Occipital lobe (tissue), 2 donors: ENCODE results near the gene IFFO2. TPM values are rescaled to one million over a fixed set of nuclear protein-coding genes. Genes with fewer than 3 reads are reported as not detected.

Experiments
- DNase-seq: peaks from one replicate; lab custom pipeline; 2025; lab: John Stamatoyannopoulos, UW
- total RNA-seq: library from RNA; depleted of rRNA; stranded (reverse); fragments of >200 nt; gene quantifications from one replicate; pipeline ENCODE4 v1.2.3, GENCODE V29; 2014

IFFO2 gene
- total RNA-seq, 1 donor from 2014 or later: 5.8 TPM

DNA sequence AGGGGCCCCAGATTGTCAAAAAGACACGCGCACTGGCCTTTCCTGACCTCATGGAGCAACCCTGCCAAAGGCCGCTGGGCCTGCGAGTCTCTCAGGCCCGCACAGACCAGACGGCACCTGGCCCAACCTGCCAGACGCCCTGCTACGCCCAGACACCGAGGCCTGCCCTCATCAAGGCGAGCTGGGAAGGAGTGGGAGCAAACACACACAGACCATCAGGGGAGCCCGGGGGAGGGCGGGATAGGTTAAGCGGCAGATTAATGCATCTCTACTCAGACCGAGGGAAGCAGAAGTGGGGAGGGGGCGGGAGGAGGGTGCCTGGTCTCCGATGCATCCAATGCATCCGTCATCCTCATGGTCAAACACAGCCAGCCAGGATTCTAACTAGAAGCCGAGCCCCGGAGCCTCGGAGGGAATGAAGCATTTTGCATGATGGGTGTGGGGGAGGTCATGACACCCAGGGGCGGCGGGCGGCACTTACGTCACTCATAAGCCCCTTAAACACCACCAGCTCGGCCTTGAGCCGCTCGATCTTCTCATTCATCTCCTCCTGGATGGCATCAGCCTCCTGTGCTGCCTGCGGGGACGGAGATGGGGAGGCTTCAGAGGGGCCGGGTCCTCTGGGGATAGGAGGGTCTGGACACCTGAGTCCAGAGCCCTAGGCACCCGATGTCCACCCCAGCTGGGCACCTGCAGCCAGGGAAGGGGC, 37.1 kb downstream of the IFFO2 start:
- DNase-seq: no peak

DNA sequence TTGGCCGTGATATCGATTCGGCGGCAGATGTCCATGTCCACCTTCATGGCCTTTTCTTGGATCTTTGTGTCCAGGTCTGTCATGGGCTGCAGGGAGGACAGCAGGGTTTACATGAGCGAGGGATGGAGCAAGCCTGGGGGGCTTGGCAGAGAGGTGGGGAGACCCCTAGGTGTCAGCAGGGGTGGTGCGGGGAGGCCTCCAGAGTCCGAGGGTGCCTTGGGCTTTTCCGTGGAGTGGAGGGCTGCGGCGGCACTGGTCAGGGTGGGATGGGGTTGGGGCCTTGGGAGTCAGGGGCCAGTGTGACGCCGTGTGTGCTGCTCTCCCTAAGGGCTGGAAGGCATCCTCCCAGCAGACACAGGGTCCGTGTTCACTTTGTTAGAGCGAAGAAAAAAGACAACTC, 38.1 kb downstream of the IFFO2 start:
- DNase-seq: no peak

DNA sequence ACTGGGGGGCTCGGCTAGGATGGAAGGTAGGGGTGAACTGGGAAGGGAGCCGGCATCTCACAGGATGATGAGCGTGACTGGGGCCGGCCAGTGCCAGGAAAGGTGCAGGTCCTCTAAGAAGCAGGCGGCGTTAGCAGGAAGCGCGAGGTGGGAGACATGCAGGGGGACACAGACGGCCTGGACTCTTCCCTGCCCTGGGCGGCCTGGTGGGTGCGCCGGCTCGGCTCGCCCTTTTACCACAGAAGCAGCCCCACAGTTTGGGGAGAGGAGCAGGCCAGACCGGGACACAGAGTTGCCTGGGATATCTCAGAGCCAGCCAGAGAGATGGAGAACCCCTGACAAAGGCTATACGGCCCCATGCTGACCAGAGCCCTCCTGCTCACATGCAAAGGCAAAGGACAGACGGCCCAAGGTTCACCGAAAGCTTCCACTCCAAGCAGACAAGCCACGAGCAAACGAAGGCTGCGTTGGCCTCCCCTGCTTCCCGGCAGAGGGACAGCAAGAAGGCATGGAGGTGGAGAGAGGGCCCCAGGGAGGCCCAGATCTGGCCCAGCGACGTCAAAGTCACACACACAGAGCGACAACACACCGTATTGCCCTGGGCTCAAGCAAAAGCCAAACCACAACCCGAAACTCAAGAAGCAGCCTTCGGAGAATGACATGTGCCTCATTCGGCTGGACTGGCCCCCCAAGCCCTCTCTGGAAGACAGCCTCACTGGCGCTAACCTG, 39.2 kb downstream of the IFFO2 start:
- DNase-seq: no peak

DNA sequence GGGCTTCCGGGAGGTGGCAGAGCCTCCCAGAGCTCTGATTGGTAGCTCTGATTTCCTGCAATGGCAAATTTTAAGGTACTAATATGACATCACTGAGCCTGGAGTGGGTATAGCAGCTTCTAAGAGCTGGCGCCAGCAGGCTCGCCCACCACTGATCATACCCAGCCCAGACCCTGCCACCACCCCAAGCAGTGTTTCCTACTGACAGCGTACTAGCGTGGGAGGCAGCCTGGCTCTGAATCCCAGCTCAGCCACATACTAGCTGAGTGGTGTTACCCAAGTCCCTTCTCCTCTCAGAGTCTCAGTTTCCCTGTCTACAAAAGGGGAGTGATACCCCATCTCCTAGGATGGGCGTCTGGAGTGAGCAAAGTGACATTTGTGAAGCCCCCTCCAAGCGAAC, 41.1 kb downstream of the IFFO2 start:
- DNase-seq: peak; percentile 38

DNA sequence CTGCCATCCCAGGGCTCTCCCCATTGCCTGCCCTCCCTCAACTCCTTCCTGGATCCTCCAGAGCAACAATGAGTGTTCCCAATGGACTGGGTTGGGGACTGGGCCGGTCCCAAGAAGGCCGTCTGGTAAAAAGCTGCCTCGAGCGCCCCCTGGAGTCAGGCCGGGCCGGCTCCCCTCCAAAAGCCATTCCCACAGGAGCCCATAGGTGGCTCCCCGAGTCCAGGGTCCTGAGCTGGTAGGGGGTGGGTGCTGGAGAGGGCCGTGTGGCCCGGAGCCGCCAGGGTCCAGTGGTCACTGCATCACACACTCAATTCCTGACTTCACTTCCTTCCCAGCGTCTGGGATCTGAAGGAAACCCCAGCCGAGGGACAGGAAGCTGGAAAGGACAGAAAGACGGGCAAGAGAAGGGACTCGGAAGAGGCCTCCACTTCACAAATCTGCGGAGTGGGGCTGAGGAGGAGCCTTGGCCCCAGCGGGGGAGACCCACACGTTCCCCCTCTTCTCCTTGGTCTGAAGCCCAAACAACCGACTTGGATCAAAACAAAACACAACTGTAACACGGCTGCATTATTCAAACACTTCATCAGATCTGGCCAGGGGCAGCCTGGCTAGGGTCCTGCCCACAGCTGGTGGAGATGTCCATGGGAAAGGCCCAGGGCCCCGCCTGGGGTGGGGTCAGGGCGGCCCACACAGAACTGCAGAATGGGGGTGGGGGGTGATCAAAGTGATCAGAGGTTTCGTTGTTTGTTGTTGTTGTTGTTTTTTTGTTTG, 43.2 kb downstream of the IFFO2 start:
- DNase-seq: peak; percentile 40

DNA sequence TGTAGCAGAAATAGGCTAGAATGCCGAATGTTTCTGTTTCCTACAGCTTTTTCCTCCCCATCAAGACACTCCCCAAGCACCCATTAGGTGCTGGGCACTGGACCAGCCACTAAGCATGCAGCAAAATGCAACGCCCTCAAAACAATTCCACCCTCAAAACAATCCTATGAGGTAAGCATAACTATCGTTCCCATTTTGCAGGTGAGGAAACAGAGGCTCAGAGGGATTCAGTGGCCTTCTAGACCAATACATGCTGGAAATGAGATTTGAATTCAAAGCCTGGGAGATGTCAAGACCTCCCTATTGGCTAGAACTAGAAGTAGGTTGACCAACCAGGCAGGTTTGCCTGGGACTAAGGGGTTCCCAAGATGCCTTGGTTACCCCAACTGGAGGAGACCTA, 43.9 kb downstream of the IFFO2 start:
- DNase-seq: no peak

DNA sequence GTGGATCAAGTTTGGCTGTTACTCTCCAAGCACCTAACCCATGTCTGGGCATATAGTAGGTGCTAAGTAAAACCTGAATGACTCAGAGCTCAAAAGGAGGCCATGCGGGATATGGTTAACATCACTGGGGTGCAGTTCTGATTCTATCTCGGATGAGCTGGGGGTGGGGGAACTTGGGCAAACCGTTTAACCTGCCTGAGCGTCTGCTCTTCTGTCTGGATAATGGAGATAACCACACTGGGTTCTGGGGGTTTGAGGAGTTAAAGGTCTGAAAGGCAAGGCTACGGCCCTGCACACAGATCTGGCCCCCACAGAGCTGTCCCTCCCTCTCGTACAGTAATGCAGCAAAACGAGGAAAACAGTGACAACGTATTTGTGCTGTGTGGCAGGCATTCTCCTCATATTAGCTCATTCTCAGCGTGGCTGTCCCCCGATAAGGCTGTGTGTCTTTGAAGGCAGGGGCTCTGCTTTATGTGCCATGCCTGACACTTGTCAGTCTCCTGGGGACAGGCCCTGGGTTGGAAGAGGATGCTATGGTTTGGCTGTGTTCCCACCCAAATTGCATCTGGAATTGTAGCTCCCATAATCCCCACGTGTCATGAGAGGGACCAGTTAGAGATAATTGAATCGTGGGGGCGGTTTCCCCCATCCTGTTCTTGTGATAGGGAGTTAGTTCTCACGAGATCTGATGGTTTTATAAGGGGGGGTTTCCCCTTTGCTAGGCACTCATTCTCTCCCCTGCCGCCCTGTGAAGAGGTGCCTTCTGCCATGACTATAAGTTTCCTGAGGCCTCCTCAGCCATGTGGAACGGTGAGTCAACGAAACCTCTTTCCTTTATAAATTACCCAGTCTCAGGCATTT, 47.3 kb downstream of the IFFO2 start:
- DNase-seq: no peak

DNA sequence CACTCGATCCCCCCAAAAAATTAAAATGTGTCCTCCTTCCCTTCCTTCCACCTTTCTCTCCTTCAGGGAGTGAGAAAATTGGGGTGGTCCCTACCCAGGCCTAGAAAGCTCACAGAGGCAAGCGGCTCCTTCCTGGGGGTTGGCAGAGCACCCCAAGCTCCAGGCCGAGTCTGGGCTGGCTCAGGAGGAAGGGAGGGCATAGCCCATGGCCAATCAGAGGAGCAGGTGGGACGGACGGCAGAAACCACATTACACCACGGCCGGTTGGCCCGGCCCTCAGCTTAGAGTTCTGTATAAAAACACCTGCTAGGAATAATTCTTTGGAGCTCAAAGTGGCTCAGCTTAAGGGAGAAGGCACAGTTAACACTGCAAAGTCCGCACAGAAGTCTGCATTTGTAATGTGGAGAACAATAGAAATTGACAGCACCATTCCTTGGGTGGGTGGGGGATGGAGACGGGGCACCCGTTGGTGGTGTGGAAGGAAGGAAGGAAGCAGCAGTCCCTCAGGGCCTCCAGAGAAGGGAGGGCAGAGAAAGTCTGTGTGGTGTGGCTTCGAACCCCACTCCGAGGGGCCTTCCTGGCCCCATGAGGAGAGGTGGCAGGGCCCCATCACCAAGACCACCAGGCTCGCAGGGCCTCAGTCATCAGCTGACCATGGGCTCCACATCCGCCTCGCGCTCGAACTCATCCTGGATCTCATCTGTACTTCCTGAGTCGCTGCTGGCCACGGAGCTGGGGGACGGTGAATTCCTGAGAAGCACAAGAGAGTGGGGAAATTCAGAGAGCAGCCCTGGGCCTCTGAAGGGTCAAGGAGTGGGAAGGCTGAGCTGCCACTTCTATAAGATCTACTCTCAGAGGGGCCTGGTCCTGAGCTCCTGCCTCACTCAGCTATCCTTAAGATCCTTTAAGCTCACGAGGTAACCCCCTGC, 48.3 kb downstream of the IFFO2 start:
- no peak for DNase-seq

DNA sequence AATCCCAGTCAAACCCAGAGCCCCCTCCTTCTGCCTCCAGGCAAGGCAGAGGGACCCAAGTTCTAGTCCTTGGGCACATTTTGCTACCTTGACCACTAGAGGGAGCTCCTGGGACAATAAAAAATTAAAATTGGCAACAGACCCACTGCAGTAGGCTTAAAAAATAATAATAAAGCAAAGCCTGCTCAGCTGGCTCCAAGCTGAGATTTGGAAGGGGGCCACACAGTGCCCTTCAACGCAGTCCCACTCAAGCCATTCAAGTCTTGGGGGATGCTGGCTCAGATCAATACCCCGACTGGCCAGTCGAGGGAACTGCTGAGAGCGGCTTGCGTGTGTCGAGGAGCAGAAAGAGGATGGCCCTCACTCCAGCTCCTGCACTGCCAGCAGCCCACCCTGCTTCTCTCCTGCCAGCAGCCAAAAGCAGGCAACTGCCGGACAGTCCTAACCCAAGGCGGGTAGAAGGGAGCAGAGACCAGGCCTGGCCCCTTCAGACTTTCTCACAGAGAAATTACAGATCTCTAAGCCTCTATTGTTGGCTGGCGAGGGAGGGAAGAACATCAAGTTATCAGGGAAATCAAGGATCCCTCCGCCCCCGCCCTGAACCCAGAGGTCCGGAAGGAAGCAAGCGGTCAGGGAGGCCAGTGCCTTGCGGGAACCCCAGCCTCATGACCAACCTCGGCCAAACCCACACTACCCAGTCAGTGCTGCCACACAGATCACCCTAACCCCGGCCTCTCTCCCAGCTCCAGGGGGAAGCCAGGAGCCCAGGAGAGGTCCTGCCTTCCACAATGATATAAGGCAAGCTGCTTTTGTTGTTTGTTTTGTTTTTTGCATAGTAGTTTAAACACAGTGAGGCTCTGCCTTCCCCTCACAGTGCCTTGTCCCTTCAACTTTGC, 49.2 kb downstream of the IFFO2 start:
- DNase-seq: peak; percentile 31

DNA sequence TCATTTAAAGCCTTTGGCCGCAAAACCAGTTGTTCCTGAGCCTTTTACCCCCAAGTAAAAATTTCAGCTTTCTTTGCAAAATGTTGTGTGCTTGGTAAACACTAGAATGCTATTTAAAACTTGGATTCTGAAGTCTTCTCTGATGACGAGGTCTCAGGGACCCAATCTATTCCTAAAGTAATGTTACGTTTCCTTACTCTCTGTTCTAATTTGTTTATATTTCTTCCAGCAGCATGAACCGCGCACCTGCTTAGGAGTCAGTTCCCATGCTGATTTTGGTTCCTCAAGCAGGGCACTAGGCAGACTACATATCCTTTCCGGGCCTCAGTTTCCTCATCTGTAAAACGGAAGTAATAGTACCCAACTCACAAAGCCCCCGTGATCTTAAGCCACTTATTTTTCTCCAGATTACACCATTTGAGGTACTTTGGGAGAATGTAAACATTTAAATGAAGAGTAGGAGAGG, 53.2 kb downstream of the IFFO2 start:
- no peak for DNase-seq

DNA sequence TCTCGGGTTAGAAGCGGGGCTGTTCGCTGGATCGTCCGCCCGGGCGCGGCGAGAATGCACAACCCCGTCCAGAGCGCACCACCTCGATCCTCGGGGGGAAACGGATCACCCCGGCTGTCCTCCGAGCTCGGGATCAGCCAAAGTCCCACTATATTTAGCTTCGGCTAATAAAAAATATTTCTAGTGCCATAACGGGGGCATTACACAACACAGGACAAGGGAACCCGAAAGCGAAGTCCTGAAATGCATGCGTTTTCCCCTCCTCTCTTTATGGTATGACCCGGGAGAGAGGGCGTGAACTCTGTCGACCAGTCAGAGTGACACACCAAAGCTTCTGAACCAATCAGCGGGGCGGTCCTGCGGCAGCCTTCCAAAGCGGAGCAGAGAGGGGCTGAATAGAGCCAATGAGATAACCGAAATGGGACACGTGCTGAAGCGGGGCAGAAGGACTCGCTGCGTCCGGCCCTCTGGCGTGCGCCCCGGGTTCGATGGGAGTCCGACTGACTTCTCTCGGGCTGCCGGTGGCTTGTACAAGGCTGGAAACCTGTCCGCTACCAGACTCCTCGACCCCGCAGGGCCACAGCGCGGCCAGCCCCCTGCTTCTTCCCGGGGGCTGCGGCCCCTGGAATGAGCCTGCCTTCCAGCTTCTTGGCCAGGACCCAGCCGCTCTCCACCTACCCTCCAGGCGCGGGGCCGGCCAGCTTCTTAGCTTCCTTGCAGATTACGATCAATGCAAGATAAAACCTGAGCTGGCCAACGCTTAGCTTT, 53.8 kb downstream of the IFFO2 start, which contains the start of gene ALDH4A1:
Gene ALDH4A1 (minus strand): TSS at position 33 of the 768 bp plus-strand sequence. CDS start 32 bp downstream, at position 1.
- DNase-seq: peak; percentile 97

DNA sequence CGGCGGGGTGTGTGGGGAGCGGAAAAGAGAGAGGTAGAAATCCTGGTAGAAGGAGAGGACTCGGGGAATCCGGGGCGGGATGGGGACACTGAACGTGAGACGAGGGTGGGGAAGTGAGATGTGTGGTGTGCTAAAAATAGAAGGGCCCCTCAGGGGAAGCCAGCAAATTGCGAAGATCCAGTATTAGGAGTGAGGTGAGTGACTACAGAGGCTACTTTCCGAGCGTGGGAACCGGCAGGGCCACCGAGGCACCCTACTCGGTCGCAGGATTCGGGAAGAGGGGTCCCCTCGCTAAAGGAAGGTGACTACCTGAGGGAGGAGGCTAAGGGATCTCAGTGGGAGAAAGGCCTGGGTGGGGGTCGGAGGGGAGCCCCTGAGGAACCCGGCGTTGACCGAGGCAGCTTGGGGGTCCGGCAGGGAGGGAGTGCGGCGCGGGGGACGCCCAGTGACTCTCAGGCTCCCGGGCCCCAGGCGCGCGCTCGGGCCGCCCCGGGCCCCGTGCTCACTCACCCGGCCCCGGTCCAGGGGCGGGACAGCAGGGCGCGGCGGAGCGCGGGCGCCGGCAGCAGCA, 54.4 kb downstream of the IFFO2 start:
- DNase-seq: no peak

DNA sequence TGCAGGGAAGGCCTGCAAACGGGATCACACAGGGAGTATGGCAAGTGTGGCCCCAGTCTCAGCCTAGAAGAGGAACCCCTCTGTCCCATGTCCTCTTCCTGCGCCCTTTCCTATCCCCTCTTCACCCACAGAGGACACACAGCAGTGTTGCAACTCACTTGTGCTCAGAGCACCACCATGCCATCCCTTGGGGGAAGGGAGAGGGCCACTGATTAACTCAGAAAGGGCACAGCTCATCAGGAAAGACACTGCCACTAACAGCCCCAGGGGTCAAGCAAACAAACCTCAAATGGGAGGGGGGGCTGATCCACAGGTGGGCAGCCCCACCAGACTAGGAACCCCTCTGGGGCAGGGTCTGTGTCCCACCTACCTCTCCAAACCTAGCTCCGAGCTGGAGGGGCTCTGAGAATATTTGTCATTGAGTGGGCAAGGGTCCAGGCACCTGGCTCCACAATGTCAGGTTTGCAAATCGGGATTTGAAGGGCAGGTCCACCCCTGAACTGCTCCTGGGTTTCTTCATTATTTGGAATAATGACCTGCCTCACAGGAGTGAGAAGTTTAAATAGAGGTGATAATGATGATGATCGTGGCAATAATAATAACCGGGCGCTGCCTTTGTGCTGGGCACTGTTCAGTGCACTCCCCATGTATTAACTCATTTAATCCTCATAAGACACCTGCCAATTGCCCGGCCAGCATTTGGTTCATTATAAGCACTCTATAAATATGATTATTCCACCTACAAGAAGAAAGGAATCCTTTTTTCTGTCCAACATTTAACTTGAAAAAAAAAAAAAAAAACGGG, 55.1 kb downstream of the IFFO2 start:
- no peak for DNase-seq

DNA sequence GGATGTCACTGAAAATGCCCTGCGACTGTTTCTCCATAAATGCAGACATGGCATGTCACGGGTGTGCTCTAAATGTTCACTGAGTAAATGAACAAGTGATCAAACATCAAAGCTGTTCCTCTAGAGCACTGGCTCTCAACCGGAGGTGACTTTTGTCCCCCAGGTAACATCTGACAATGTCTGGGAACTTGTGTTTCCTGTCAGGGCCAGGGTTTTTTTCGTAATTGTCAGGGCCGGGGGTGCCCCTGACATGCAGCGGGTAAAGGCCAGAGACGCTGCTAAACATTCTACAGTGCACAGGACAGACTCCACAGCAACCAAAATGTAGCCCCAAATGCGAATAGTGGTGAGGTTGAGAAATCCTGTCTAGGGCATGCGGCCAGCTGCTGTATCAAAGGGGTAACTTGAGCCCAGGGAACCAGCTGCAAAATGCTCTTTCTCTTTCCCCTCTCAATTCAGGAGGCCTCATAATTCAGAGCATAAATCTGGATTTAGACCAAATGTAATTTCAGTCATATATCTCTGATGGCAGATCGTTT, 56.1 kb downstream of the IFFO2 start:
- DNase-seq: no peak

DNA sequence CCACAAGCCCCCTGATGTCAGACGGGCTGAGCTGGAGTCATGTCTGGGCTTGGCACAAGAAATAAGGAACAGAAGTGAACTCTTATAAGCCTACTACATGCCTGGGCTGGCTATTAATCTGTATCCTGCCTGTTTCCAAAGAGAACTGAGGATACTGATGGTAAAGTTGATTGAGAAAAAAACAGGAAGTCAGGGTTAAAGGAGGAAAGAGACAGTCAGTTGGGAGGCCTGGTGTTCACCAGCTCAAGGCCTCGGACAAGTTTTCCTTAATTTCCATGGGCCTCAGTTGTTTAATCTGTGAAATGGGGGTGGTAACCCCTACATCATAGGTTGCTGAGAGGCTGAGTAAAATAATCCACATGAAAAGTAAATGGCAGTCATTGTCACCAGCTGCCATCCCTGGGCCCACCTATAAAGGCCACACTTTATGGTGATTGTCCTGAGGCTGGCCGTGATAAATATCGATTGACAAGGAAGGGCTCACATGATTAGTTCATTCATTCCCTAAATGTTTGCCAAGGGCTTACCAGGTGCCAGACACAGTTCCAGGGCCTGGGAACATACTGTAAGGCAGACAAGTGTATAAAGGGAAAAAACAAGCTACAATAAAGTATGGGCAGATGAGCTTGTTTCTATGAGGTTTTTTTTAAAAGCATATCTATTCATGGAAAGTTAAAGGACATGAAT, 57.0 kb downstream of the IFFO2 start:
- DNase-seq: no peak

DNA sequence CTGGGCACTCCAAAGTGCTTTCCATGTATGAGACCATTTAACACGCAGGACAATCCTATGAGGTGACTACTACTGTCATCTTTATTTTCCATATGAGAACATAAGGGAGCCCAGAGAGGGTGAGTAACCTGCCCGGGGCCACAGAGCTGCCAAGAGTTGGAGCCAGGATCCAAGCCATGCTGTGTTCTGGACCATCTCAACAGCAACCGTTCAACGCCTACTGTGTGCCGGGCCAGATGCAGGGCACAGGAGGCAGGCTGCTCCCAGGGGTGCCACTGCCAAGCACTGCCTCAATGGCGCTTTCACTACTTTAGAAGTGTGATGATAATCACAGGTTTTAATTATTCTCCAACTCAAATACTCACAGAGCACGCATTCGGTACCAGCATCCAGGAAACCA, 57.9 kb downstream of the IFFO2 start:
- no peak for DNase-seq
